IMR-90 (cell line): Measurements from ENCODE around the gene C1orf74. TPM values are rescaled to one million over a fixed set of nuclear protein-coding genes. Genes with fewer than 3 reads are reported as not detected.

ENCODE experiments used
- ATAC-seq: fragments of 200-7000 bp; cut with Tn5 transposase; 2 replicates; pipeline ENCODE4 v1.9.1; 2020; ENCODE audit warnings: low read depth, mild to moderate bottlenecking, moderate library complexity
- Bru-seq: library from RNA; stranded (reverse); fragments of 400-500 nt; gene quantifications from one replicate; lab custom pipeline; 2021; lab: Mats Ljungman, UMichigan
- BruChase-seq, 2 experiments: library from RNA; stranded (reverse); fragments of 400-500 nt; gene quantifications; one replicate each; lab custom pipeline; 2021; lab: Mats Ljungman, UMichigan
- BruUV-seq: library from RNA; stranded (reverse); fragments of 400-500 nt; replicated peaks from 2 replicates; lab custom pipeline; 2021; lab: Mats Ljungman, UMichigan
- CTCF ChIA-PET: fragments of 300-600 bp; formaldehyde crosslinking; extraction: SDS; loops from one replicate; lab custom pipeline; 2021; ENCODE audit warnings: antibody characterized with exemption; lab: Yijun Ruan, JAX
- POLR2A ChIA-PET: fragments of 300-600 bp; sonication (Branson Sonifier 250); formaldehyde crosslinking; loops from one replicate; lab custom pipeline; 2022; ENCODE audit warnings: antibody characterized with exemption; ENCODE audit not compliant: unreplicated experiment; lab: Charles Lee
- DNase-seq: peaks from one replicate; pipeline ENCODE4 v3.0.0; 2013
- H2AFZ ChIP-seq: replicated peaks from 2 replicates; pipeline ENCODE3; 2013; ENCODE audit warnings: low read length, mild to moderate bottlenecking; ENCODE audit not compliant: poor library complexity
- H2AK5ac ChIP-seq: 2 replicates; pipeline ENCODE4 v1.6.1; 2013; ENCODE audit warnings: low read depth, low read length, inconsistent platforms
- H2AK9ac ChIP-seq: replicated peaks from 2 replicates; pipeline ENCODE3; 2013; ENCODE audit warnings: mild to moderate bottlenecking, low read depth, low read length, moderate library complexity; ENCODE audit not compliant: poor library complexity
- H2BK120ac ChIP-seq: 2 replicates; pipeline ENCODE4 v1.6.1; 2013; ENCODE audit warnings: low read depth, low read length, inconsistent platforms
- H2BK15ac ChIP-seq: 3 replicates; pipeline ENCODE4 v1.6.1; 2013; ENCODE audit warnings: low read depth, low read length, inconsistent platforms
- H2BK20ac ChIP-seq: 2 replicates; pipeline ENCODE4 v1.6.1; 2013; ENCODE audit warnings: low read depth, mild to moderate bottlenecking, inconsistent platforms, low read length, moderate library complexity
- H2BK5ac ChIP-seq: 2 replicates; pipeline ENCODE4 v1.6.1; 2013; ENCODE audit warnings: mild to moderate bottlenecking, low read depth, low read length, inconsistent platforms; ENCODE audit not compliant: poor library complexity, severe bottlenecking
- H3K14ac ChIP-seq: replicated peaks from 2 replicates; pipeline ENCODE4 v1.6.1; 2013; ENCODE audit warnings: low read depth, low read length, inconsistent platforms
- H3K18ac ChIP-seq: 2 replicates; pipeline ENCODE4 v1.6.1; 2013; ENCODE audit warnings: low read depth, low read length, control low read depth
- H3K23ac ChIP-seq: 2 replicates; pipeline ENCODE4 v1.6.1; 2013; ENCODE audit warnings: low read depth, low read length, inconsistent platforms
- H3K27ac ChIP-seq: 2 replicates; pipeline ENCODE4 v1.5.1; 2013; ENCODE audit warnings: mild to moderate bottlenecking, control low read depth, low read length; ENCODE audit not compliant: insufficient read depth
- H3K27me3 ChIP-seq: 2 replicates; pipeline ENCODE4 v1.6.1; 2013; ENCODE audit warnings: low read length; ENCODE audit not compliant: control insufficient read depth, insufficient read depth
- H3K36me3 ChIP-seq: 2 replicates; pipeline ENCODE4 v1.6.1; 2013; ENCODE audit warnings: low read length, mixed read lengths; ENCODE audit not compliant: control insufficient read depth, insufficient read depth
- H3K4ac ChIP-seq: 2 replicates; pipeline ENCODE4 v1.6.1; 2013; ENCODE audit warnings: low read depth, low read length, inconsistent platforms
- H3K4me1 ChIP-seq: 2 replicates; pipeline ENCODE4 v1.6.1; 2013; ENCODE audit warnings: low read length, mixed read lengths; ENCODE audit not compliant: control insufficient read depth, insufficient read depth
- H3K4me2 ChIP-seq: 2 replicates; pipeline ENCODE4 v1.6.1; 2013; ENCODE audit warnings: low read depth, mild to moderate bottlenecking, control low read depth, low read length, moderate library complexity
- H3K4me3 ChIP-seq: 2 replicates; pipeline ENCODE4 v1.5.1; 2013; ENCODE audit warnings: low read depth, mild to moderate bottlenecking, control low read depth, low read length, moderate library complexity; ENCODE audit not compliant: insufficient read depth
- H3K56ac ChIP-seq: 2 replicates; pipeline ENCODE4 v1.6.1; 2013; ENCODE audit warnings: low read length, inconsistent platforms; ENCODE audit not compliant: insufficient read depth; ENCODE audit errors: extremely low read depth
- H3K79me1 ChIP-seq, 2 experiments: 2 replicates each; pipeline ENCODE4 v1.6.1; 2013; ENCODE audit warnings: low read length in 2 of 2, inconsistent platforms in 1 of 2, low read depth in 1 of 2
- H3K9ac ChIP-seq: 2 replicates; pipeline ENCODE4 v1.6.1; 2013; ENCODE audit warnings: low read depth, low read length, control low read depth
- H3K9me1 ChIP-seq: 2 replicates; pipeline ENCODE4 v1.6.1; 2013; ENCODE audit warnings: low read length, inconsistent platforms; ENCODE audit not compliant: insufficient read depth
- H3K9me3 ChIP-seq: 2 replicates; pipeline ENCODE4 v1.6.1; 2013; ENCODE audit warnings: low read length; ENCODE audit not compliant: control insufficient read depth, insufficient read depth
- H4K20me1 ChIP-seq: 2 replicates; pipeline ENCODE4 v1.6.1; 2013; ENCODE audit warnings: low read length, inconsistent platforms; ENCODE audit not compliant: insufficient read depth
- H4K5ac ChIP-seq: 2 replicates; pipeline ENCODE4 v1.6.1; 2013; ENCODE audit warnings: mild to moderate bottlenecking, low read depth, low read length, control low read depth
- H4K8ac ChIP-seq, 2 experiments: 2 replicates each; pipeline ENCODE4 v1.6.1; 2013; ENCODE audit warnings: low read depth in 2 of 2, low read length in 2 of 2, control low read depth in 1 of 2, inconsistent platforms in 1 of 2
- H4K91ac ChIP-seq: 2 replicates; pipeline ENCODE4 v1.6.1; 2013; ENCODE audit warnings: low read depth, low read length, inconsistent platforms; ENCODE audit not compliant: insufficient read depth
- BHLHE40 ChIP-seq: fragments of 150-350 bp; IDR thresholded peaks from 2 replicates; pipeline ENCODE4 v1.6.1; 2016; ENCODE audit warnings: mild to moderate bottlenecking, low read depth, low read length
- CEBPB ChIP-seq: IDR thresholded peaks from 2 replicates; pipeline ENCODE4 v1.6.1; 2012; ENCODE audit warnings: low read depth, low read length, improper control_type of control experiment
- CHD1 ChIP-seq: IDR thresholded peaks from 2 replicates; pipeline ENCODE4 v1.6.1; 2012; ENCODE audit warnings: low read depth, low read length, improper control_type of control experiment
- FOS ChIP-seq: fragments of 150-350 bp; IDR thresholded peaks from 2 replicates; pipeline ENCODE4 v1.6.1; 2016; ENCODE audit warnings: low read depth, low read length
- MAFK ChIP-seq: IDR thresholded peaks from 2 replicates; pipeline ENCODE4 v1.6.1; 2012; ENCODE audit warnings: low read depth, low read length, improper control_type of control experiment
- MAZ ChIP-seq: IDR thresholded peaks from 2 replicates; pipeline ENCODE4 v1.6.1; 2012; ENCODE audit warnings: low read depth, mild to moderate bottlenecking, low read length, improper control_type of control experiment, moderate library complexity, borderline replicate concordance
- MXI1 ChIP-seq: IDR thresholded peaks from 2 replicates; pipeline ENCODE4 v1.6.1; 2012; ENCODE audit warnings: low read depth, mild to moderate bottlenecking, low read length, moderate library complexity, borderline replicate concordance
- RAD21 ChIP-seq: IDR thresholded peaks from 2 replicates; pipeline ENCODE4 v1.6.1; 2012; ENCODE audit warnings: low read length, improper control_type of control experiment
- RCOR1 ChIP-seq: IDR thresholded peaks from 2 replicates; pipeline ENCODE4 v1.6.1; 2012; ENCODE audit warnings: mild to moderate bottlenecking, low read length, improper control_type of control experiment; ENCODE audit not compliant: insufficient replicate concordance
- SMC3 ChIP-seq: fragments of 150-350 bp; IDR thresholded peaks from 2 replicates; pipeline ENCODE4 v1.6.1; 2016; ENCODE audit warnings: low read depth, mild to moderate bottlenecking, antibody characterized with exemption, low read length, moderate library complexity
- WGBS, 2 experiments: methylation state at CpG; one replicate each; pipeline versions ENCODE4 v1.1.5 to v1.1.7; 2013; ENCODE audit warnings: missing lambda C conversion rate in 2 of 2; ENCODE audit not compliant: insufficient read length in 1 of 2; ENCODE audit errors: extremely low coverage in 2 of 2; 5-methylcytosine and 5-hydroxymethylcytosine counted together
- dilution Hi-C: fragments of 300-500 bp; cut with HindIII; formaldehyde crosslinking; loops from one replicate; pipeline ENCODE4 v1.14.3; 2018; ENCODE audit warnings: low sequenced_read_pairs; ENCODE audit not compliant: unreplicated experiment
- in situ Hi-C: fragments of 300-500 bp; cut with MboI; formaldehyde crosslinking; loops from 3 replicates; pipeline ENCODE4 v1.14.3; 2019; ENCODE audit warnings: low sequenced_read_pairs, inconsistent platforms, mixed read lengths
- intact Hi-C: fragments of 100-400 bp; cut with micrococcal nuclease; formaldehyde crosslinking; loops from 2 replicates; pipeline ENCODE4 v1.10.0; 2022
- long read RNA-seq: library from polyadenylated mRNA; unstranded; transcript quantifications from one replicate; pipeline ENCODE4 v2.0.0, GENCODE V29; 2021; ENCODE audit not compliant: unreplicated experiment
- polyA plus RNA-seq, 3 experiments: library from polyadenylated mRNA; depleted of rRNA; stranded (reverse); fragments of >200 nt; gene quantifications; 2 replicates each; pipeline ENCODE4 v1.2.3, GENCODE V29; 2012; ENCODE audit warnings: low replicate concordance in 1 of 3
- total RNA-seq: library from RNA; depleted of rRNA; stranded (reverse); fragments of >200 nt; gene quantifications from 2 replicates; pipeline ENCODE4 v1.2.3, GENCODE V29; 2012; rRNA removed
- TF ChIP-seq, protein P1 (sequence below): fragments of 150-350 bp; IDR thresholded peaks from 2 replicates; pipeline ENCODE4 v1.6.1; 2017; ENCODE audit warnings: mild to moderate bottlenecking, antibody characterized with exemption, low read length, low read depth
- TF ChIP-seq, protein P2 (sequence below): fragments of 150-350 bp; IDR thresholded peaks from 2 replicates; pipeline ENCODE4 v1.6.1; 2016; ENCODE audit warnings: low read depth, mild to moderate bottlenecking, low read length, moderate library complexity, borderline replicate concordance

Gene C1orf74
- total RNA-seq (4.2 and 4.3 TPM in 2 replicates), polyA plus RNA-seq (2012; rRNA removed) (0.79 and 1.1 TPM in 2 replicates), Bru-seq, nascent RNA (percentile 35 among the genes with signal in this experiment), BruChase-seq, experiment 1, labeled RNA remaining after a 6-hour chase (percentile 27 among the genes with signal in this experiment), BruChase-seq, experiment 2, labeled RNA remaining after a 2-hour chase (percentile 37 among the genes with signal in this experiment)
- polyA plus RNA-seq (2012; cell fraction: cytosol; rRNA removed): 0.37 and 0.40 TPM in 2 replicates
- 0.30 and 0.46 TPM in 2 replicates for polyA plus RNA-seq (2012; cell fraction: nucleus; rRNA removed; ENCODE audit: low replicate concordance)
- long read RNA-seq, full-length matches to known transcripts: 2 of 2 reads
- long read RNA-seq, partial matches to known transcripts: 0 of 2 reads
- long read RNA-seq, other reads (novel, unspliced or antisense): 0 of 2 reads

- peak within 1 kb of the TSS; percentile 28; the same call in 1 of the 2 replicates for H2BK120ac ChIP-seq
- POLR2A ChIA-PET: no interaction called here
- intact Hi-C loops (no loop called here), in situ Hi-C loops (no loop called here), dilution Hi-C loops (no loop called here)
- DNase-seq: peak; percentile 97
- H3K9me3 ChIP-seq: no peaks in the 10 kb centered on the region
- H4K8ac ChIP-seq: peak within 1 kb of the TSS; percentile 84 to 99
- H4K20me1 ChIP-seq: no peaks in the 10 kb centered on the region
- peak within 1 kb of the TSS; percentile 85 for H3K56ac ChIP-seq
- H3K4me3 ChIP-seq: peak within 1 kb of the TSS; percentile 80
- peak within 1 kb of the TSS; percentile 67 for H2AK9ac ChIP-seq
- H4K5ac ChIP-seq: peak within 1 kb of the TSS; percentile 99
- H2AFZ ChIP-seq: peak within 1 kb of the TSS; percentile 93
- peak within 1 kb of the TSS; percentile 73 for H3K27ac ChIP-seq
- H3K4me1 ChIP-seq: no peaks in the 10 kb centered on the region; the same call in 1 of the 2 replicates
- H3K23ac ChIP-seq: peak within 1 kb of the TSS; percentile 25; the same call in 1 of the 2 replicates
- 0% methylated on average over 20 of the region's 48 CpGs; no CpG with 5 or more reads in 1 of the 2 experiments for WGBS, 2 experiments
- CTCF ChIA-PET: no interaction called here
- peak within 1 kb of the TSS; percentile 93 for H3K9ac ChIP-seq
- H3K4ac ChIP-seq: peak within 1 kb of the TSS; percentile 89
- H3K79me1 ChIP-seq: peaks cover 7 to 20% of the 10 kb centered on the region in 2 experiments; a peak in 3 of 4 replicates
- H2BK5ac ChIP-seq: peak within 1 kb of the TSS; percentile 57
- no peaks in the 10 kb centered on the region for H3K27me3 ChIP-seq
- peaks cover 8% of the 10 kb centered on the region; the same call in 1 of the 2 replicates for H3K9me1 ChIP-seq
- H3K14ac ChIP-seq: peak within 1 kb of the TSS; percentile 85
- peak within 1 kb of the TSS; percentile 35; the same call in 1 of the 2 replicates for H2AK5ac ChIP-seq
- H3K18ac ChIP-seq: peak within 1 kb of the TSS; percentile 84
- H3K36me3 ChIP-seq: no peaks in the 10 kb centered on the region
- peak; percentile 99 for ATAC-seq
- no peak within 1 kb of the TSS; the same call in 2 of the 3 replicates for H2BK15ac ChIP-seq
- H3K4me2 ChIP-seq: peak within 1 kb of the TSS; percentile 88
- H4K91ac ChIP-seq: peak within 1 kb of the TSS; percentile 82
- BruUV-seq: no TSS peak
- peak within 1 kb of the TSS; percentile 7; the same call in 1 of the 2 replicates for H2BK20ac ChIP-seq
- TF ChIP-seq RAD21: no peak
- TF ChIP-seq, protein P1, sequence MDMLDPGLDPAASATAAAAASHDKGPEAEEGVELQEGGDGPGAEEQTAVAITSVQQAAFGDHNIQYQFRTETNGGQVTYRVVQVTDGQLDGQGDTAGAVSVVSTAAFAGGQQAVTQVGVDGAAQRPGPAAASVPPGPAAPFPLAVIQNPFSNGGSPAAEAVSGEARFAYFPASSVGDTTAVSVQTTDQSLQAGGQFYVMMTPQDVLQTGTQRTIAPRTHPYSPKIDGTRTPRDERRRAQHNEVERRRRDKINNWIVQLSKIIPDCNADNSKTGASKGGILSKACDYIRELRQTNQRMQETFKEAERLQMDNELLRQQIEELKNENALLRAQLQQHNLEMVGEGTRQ: no peak; the same call in 1 of the 2 replicates
- TF ChIP-seq SMC3: no peak
- 0 out of 2 replicates have a peak, but pooled peaks have one; percentile 48 for TF ChIP-seq MXI1
- TF ChIP-seq FOS: no peak
- no peak for TF ChIP-seq MAFK
- TF ChIP-seq CHD1: no peak
- no peak for TF ChIP-seq BHLHE40
- TF ChIP-seq CEBPB: no peak
- TF ChIP-seq RCOR1: no peak
- peak; percentile 94; the same call in 1 of the 2 replicates for TF ChIP-seq MAZ
- TF ChIP-seq, protein P2, sequence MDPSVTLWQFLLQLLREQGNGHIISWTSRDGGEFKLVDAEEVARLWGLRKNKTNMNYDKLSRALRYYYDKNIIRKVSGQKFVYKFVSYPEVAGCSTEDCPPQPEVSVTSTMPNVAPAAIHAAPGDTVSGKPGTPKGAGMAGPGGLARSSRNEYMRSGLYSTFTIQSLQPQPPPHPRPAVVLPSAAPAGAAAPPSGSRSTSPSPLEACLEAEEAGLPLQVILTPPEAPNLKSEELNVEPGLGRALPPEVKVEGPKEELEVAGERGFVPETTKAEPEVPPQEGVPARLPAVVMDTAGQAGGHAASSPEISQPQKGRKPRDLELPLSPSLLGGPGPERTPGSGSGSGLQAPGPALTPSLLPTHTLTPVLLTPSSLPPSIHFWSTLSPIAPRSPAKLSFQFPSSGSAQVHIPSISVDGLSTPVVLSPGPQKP: 0 out of 2 replicates have a peak, but pooled peaks have one; percentile 31
Observed at GRCh38 chr1:209784265-209785169, at the start of gene C1orf74. Gene C1orf74 (minus strand): TSS chr1:209784559. CDS start chr1:209783634, 925 bp downstream.
